Adipose tissue (tissue), 3 donors: ENCODE results near the gene C11orf58. TPM values are rescaled to one million over a fixed set of nuclear protein-coding genes. Genes with fewer than 3 reads are reported as not detected.

ENCODE experiments used
- H3K27ac ChIP-seq: one replicate; pipeline ENCODE4 v1.5.1; 2013; ENCODE audit warnings: low read depth, low read length
- WGBS, 3 donors: extraction: QIAGEN DNeasy Blood & Tissue Kit; methylation state at CpG; one replicate each; pipeline ENCODE4 v1.1.7; 2013; 5-methylcytosine and 5-hydroxymethylcytosine counted together
- polyA plus RNA-seq, 3 donors: library from polyadenylated mRNA; stranded (reverse); fragments of 200-250 nt; gene quantifications; one replicate each; pipeline ENCODE4 v1.2.3, GENCODE V29; 2013
- donor health status: healthy with polysubstance abuse.
- donor health status: Bipolar disorder and iron deficiency.
- donor health status: healthy.

C11orf58 gene
- polyA plus RNA-seq, 3 donors = 70.1 to 147 (median 105) TPM

- no peak overlapping the region for H3K27ac ChIP-seq
- 93 to 100% (median 95%) methylated on average over 1 of the region's 1 CpG for WGBS, 3 donors
Observed at GRCh38 chr11:16763746-16764145, 25.3 kb downstream of the C11orf58 start.

- no peak overlapping the region for H3K27ac ChIP-seq
- 91 to 94% (median 92%) methylated on average over 8 of the region's 8 CpGs for WGBS, 3 donors
Observed at GRCh38 chr11:16764888-16765287, 26.4 kb downstream of the C11orf58 start.

- 78 to 84% (median 83%) methylated on average over 4 of the region's 4 CpGs for WGBS, 3 donors
- no peak overlapping the region for H3K27ac ChIP-seq
Observed at GRCh38 chr11:16767137-16767536, 28.7 kb downstream of the C11orf58 start.

GRCh38 chr11:16767957-16768356 lies 29.5 kb downstream of the C11orf58 start:
- WGBS, 3 donors = 86 to 91% (median 91%) methylated on average over 4 of the region's 4 CpGs
- H3K27ac ChIP-seq = no peak overlapping the region

- whole genome bisulfite sequencing, 3 donors = 92 to 99% (median 96%) methylated on average over 4 of the region's 4 CpGs
- no peak overlapping the region for H3K27ac ChIP-seq
Observed at GRCh38 chr11:16769386-16769785, 30.9 kb downstream of the C11orf58 start.

- WGBS, 3 donors = 78 to 87% (median 79%) methylated on average over 11 of the region's 11 CpGs
- no peak overlapping the region for H3K27ac ChIP-seq
Observed at GRCh38 chr11:16770016-16770415, 31.6 kb downstream of the C11orf58 start.

- 88 to 90% (median 90%) methylated on average over 12 of the region's 12 CpGs for WGBS, 3 donors
Observed at GRCh38 chr11:16771350-16772140, 33.1 kb downstream of the C11orf58 start.

GRCh38 chr11:16772141-16772512 lies 33.7 kb downstream of the C11orf58 start:
- WGBS, 3 donors = 90 to 100% (median 99%) methylated on average over 2 of the region's 2 CpGs
- no peak overlapping the region for H3K27ac ChIP-seq

More at GRCh38 chr11:16771350-16772140, 33.1 kb downstream of the C11orf58 start:
- no peak overlapping the region for H3K27ac ChIP-seq

- no peak overlapping the region for H3K27ac ChIP-seq
- WGBS, 3 donors = 58 to 75% (median 60%) methylated on average over 9 of the region's 9 CpGs
Observed at GRCh38 chr11:16773981-16774935, 35.8 kb downstream of the C11orf58 start.

- H3K27ac ChIP-seq = no peak overlapping the region
- 64 to 95% (median 89%) methylated on average over 11 of the region's 11 CpGs for WGBS, 3 donors
Observed at GRCh38 chr11:16774936-16775613, 36.6 kb downstream of the C11orf58 start.

- no peak overlapping the region for H3K27ac ChIP-seq
- 85 to 89% (median 87%) methylated on average over 16 of the region's 16 CpGs for WGBS, 3 donors
Observed at GRCh38 chr11:16775614-16776283, 37.3 kb downstream of the C11orf58 start.

- WGBS, 3 donors = 69 to 77% (median 73%) methylated on average over 14 of the region's 14 CpGs
- H3K27ac ChIP-seq = no peak overlapping the region
Observed at GRCh38 chr11:16776711-16777612, 38.5 kb downstream of the C11orf58 start.

GRCh38 chr11:16777613-16777975 lies 39.1 kb downstream of the C11orf58 start:
- H3K27ac ChIP-seq = no peak overlapping the region
- WGBS, 3 donors = 94 to 96% (median 94%) methylated on average over 3 of the region's 3 CpGs

- WGBS, 3 donors = 86 to 95% (median 91%) methylated on average over 6 of the region's 6 CpGs
- no peak overlapping the region for H3K27ac ChIP-seq
Observed at GRCh38 chr11:16778286-16778685, 39.8 kb downstream of the C11orf58 start.

- WGBS, 3 donors = 89 to 97% (median 94%) methylated on average over 8 of the region's 8 CpGs
Observed at GRCh38 chr11:16778876-16779275, 40.4 kb downstream of the C11orf58 start.

GRCh38 chr11:16779436-16779835 lies 41.0 kb downstream of the C11orf58 start:
- 72 to 86% (median 80%) methylated on average over 8 of the region's 8 CpGs for WGBS, 3 donors
- H3K27ac ChIP-seq = no peak overlapping the region

More at GRCh38 chr11:16778876-16779275, 40.4 kb downstream of the C11orf58 start:
- no peak overlapping the region for H3K27ac ChIP-seq

- no peak overlapping the region for H3K27ac ChIP-seq
- WGBS, 3 donors = 90 to 98% (median 93%) methylated on average over 2 of the region's 2 CpGs
Observed at GRCh38 chr11:16780146-16780545, 41.7 kb downstream of the C11orf58 start.
